Measurements from ENCODE around the gene SRP54.
"Not testable (repeated sequence)": the region's sequence is repeated elsewhere in the genome, so short reads cannot be mapped to it uniquely, and the experiment has no call there.

Gene SRP54

GRCh38 chr14:35032562-35032961 is 49.8 kb downstream of the SRP54 start:
- Histone ChIP-seq H3K4me2 (ENCODE audit: low read length) (no peak overlapping the region), H3K36me3 (ENCODE audit: insufficient read depth, low read length) (peaks cover 16% of the 10 kb centered on the region), H3K27me3 (ENCODE audit: control insufficient read depth, insufficient read depth, low read length) (no peaks in the 10 kb centered on the region), H3K9me3 (replicated peaks; ENCODE audit: low read length) (no peaks in the 10 kb centered on the region), H3K4me1 (ENCODE audit: control insufficient read depth, insufficient read depth, low read length) (no peaks in the 10 kb centered on the region), H3K4me3 (ENCODE audit: low read length) (no peak overlapping the region), H3K9ac (ENCODE audit: low read depth, low read length) (no peak overlapping the region)

- Histone ChIP-seq H3K36me3 (ENCODE audit: insufficient read depth, low read length) (peaks cover 9% of the 10 kb centered on the region), H3K4me2 (ENCODE audit: low read length) (no peak overlapping the region), H3K9ac (ENCODE audit: low read depth, low read length) (no peak overlapping the region), H3K4me3 (ENCODE audit: low read length) (no peak overlapping the region), H3K27me3 (ENCODE audit: control insufficient read depth, insufficient read depth, low read length) (no peaks in the 10 kb centered on the region), H3K4me1 (ENCODE audit: control insufficient read depth, insufficient read depth, low read length) (no peaks in the 10 kb centered on the region), H3K9me3 (replicated peaks; ENCODE audit: low read length) (no peaks in the 10 kb centered on the region)
Observed at GRCh38 chr14:35034440-35034833, 51.6 kb downstream of the SRP54 start.

- H3K9ac ChIP-seq (ENCODE audit: low read depth, low read length); H3K36me3 ChIP-seq (ENCODE audit: insufficient read depth, low read length); H3K4me1 ChIP-seq (ENCODE audit: control insufficient read depth, insufficient read depth, low read length); H3K4me3 ChIP-seq (ENCODE audit: low read length); H3K27me3 ChIP-seq (ENCODE audit: control insufficient read depth, insufficient read depth, low read length); H3K9me3 ChIP-seq (replicated peaks; ENCODE audit: low read length); H3K4me2 ChIP-seq (ENCODE audit: low read length): not testable (repeated sequence)
Observed at GRCh38 chr14:35034944-35035554, 52.3 kb downstream of the SRP54 start.

- not testable (repeated sequence) for H3K4me3 ChIP-seq (ENCODE audit: low read length); H3K9me3 ChIP-seq (replicated peaks; ENCODE audit: low read length); H3K4me2 ChIP-seq (ENCODE audit: low read length); H3K27me3 ChIP-seq (ENCODE audit: control insufficient read depth, insufficient read depth, low read length); H3K4me1 ChIP-seq (ENCODE audit: control insufficient read depth, insufficient read depth, low read length); H3K36me3 ChIP-seq (ENCODE audit: insufficient read depth, low read length); H3K9ac ChIP-seq (ENCODE audit: low read depth, low read length)
Observed at GRCh38 chr14:35038312-35038711, 55.5 kb downstream of the SRP54 start.

GRCh38 chr14:35042632-35043031 is 59.8 kb downstream of the SRP54 start:
- Histone ChIP-seq H3K4me1 (ENCODE audit: control insufficient read depth, insufficient read depth, low read length) (peaks cover 5% of the 10 kb centered on the region), H3K36me3 (ENCODE audit: insufficient read depth, low read length) (no peaks in the 10 kb centered on the region)

GRCh38 chr14:35043046-35043445 is 60.3 kb downstream of the SRP54 start:
- no peak overlapping the region for H3K4me2 ChIP-seq (ENCODE audit: low read length)
- no peaks in the 10 kb centered on the region for H3K27me3 ChIP-seq (ENCODE audit: control insufficient read depth, insufficient read depth, low read length)
- H3K9ac ChIP-seq (ENCODE audit: low read depth, low read length): no peak overlapping the region
- no peaks in the 10 kb centered on the region for H3K9me3 ChIP-seq (replicated peaks; ENCODE audit: low read length)
- H3K36me3 ChIP-seq (ENCODE audit: insufficient read depth, low read length): no peaks in the 10 kb centered on the region
- no peak overlapping the region for H3K4me3 ChIP-seq (ENCODE audit: low read length)
- H3K4me1 ChIP-seq (ENCODE audit: control insufficient read depth, insufficient read depth, low read length): peaks cover 9% of the 10 kb centered on the region

More at GRCh38 chr14:35042632-35043031, 59.8 kb downstream of the SRP54 start:
- no peak overlapping the region for H3K4me3 ChIP-seq (ENCODE audit: low read length)
- H3K27me3 ChIP-seq (ENCODE audit: control insufficient read depth, insufficient read depth, low read length): no peaks in the 10 kb centered on the region
- no peak overlapping the region for H3K4me2 ChIP-seq (ENCODE audit: low read length)
- no peaks in the 10 kb centered on the region for H3K9me3 ChIP-seq (replicated peaks; ENCODE audit: low read length)
- H3K9ac ChIP-seq (ENCODE audit: low read depth, low read length): no peak overlapping the region

- Histone ChIP-seq H3K4me2 (ENCODE audit: low read length) (peak overlapping the region; percentile 82), H3K4me1 (ENCODE audit: control insufficient read depth, insufficient read depth, low read length) (peaks cover 11% of the 10 kb centered on the region), H3K27me3 (ENCODE audit: control insufficient read depth, insufficient read depth, low read length) (no peaks in the 10 kb centered on the region), H3K36me3 (ENCODE audit: insufficient read depth, low read length) (no peaks in the 10 kb centered on the region), H3K4me3 (ENCODE audit: low read length) (peak overlapping the region; percentile 94), H3K9ac (ENCODE audit: low read depth, low read length) (peak overlapping the region; percentile 97), H3K9me3 (replicated peaks; ENCODE audit: low read length) (no peaks in the 10 kb centered on the region)
Observed at GRCh38 chr14:35044939-35045797, 62.4 kb downstream of the SRP54 start.

- Histone ChIP-seq H3K36me3 (ENCODE audit: insufficient read depth, low read length) (no peaks in the 10 kb centered on the region), H3K4me1 (ENCODE audit: control insufficient read depth, insufficient read depth, low read length) (peaks cover 16% of the 10 kb centered on the region), H3K9ac (ENCODE audit: low read depth, low read length) (peak overlapping the region; percentile 97), H3K4me3 (ENCODE audit: low read length) (peak overlapping the region; percentile 94), H3K4me2 (ENCODE audit: low read length) (peak overlapping the region; percentile 82), H3K27me3 (ENCODE audit: control insufficient read depth, insufficient read depth, low read length) (no peaks in the 10 kb centered on the region), H3K9me3 (replicated peaks; ENCODE audit: low read length) (no peaks in the 10 kb centered on the region)
Observed at GRCh38 chr14:35045798-35046047, 62.9 kb downstream of the SRP54 start.

- Histone ChIP-seq H3K4me1 (ENCODE audit: control insufficient read depth, insufficient read depth, low read length) (peaks cover 21% of the 10 kb centered on the region), H3K4me3 (ENCODE audit: low read length) (peak within 1 kb of the TSS; percentile 94), H3K4me2 (ENCODE audit: low read length) (peak within 1 kb of the TSS; percentile 82), H3K36me3 (ENCODE audit: insufficient read depth, low read length) (no peaks in the 10 kb centered on the region), H3K9ac (ENCODE audit: low read depth, low read length) (peak within 1 kb of the TSS; percentile 97), H3K9me3 (replicated peaks; ENCODE audit: low read length) (no peaks in the 10 kb centered on the region), H3K27me3 (ENCODE audit: control insufficient read depth, insufficient read depth, low read length) (no peaks in the 10 kb centered on the region)
Observed at GRCh38 chr14:35046048-35046750, 63.4 kb downstream of the SRP54 start, which contains the start of gene FAM177A1. TSS of gene FAM177A1 (plus strand) at chr14:35046272. CDS start at chr14:35046464, 192 bp downstream.

GRCh38 chr14:35046751-35047536 is 64.2 kb downstream of the SRP54 start:
- Histone ChIP-seq H3K9me3 (replicated peaks; ENCODE audit: low read length) (no peaks in the 10 kb centered on the region), H3K4me3 (ENCODE audit: low read length) (peak overlapping the region; percentile 94), H3K9ac (ENCODE audit: low read depth, low read length) (peak overlapping the region; percentile 97), H3K36me3 (ENCODE audit: insufficient read depth, low read length) (no peaks in the 10 kb centered on the region), H3K4me2 (ENCODE audit: low read length) (peak overlapping the region; percentile 82), H3K4me1 (ENCODE audit: control insufficient read depth, insufficient read depth, low read length) (peaks cover 27% of the 10 kb centered on the region), H3K27me3 (ENCODE audit: control insufficient read depth, insufficient read depth, low read length) (no peaks in the 10 kb centered on the region)

- Histone ChIP-seq H3K4me1 (ENCODE audit: control insufficient read depth, insufficient read depth, low read length) (peaks cover 31% of the 10 kb centered on the region), H3K4me3 (ENCODE audit: low read length) (no peak overlapping the region), H3K9ac (ENCODE audit: low read depth, low read length) (no peak overlapping the region), H3K4me2 (ENCODE audit: low read length) (peak overlapping the region; percentile 82), H3K36me3 (ENCODE audit: insufficient read depth, low read length) (peaks cover 2% of the 10 kb centered on the region), H3K9me3 (replicated peaks; ENCODE audit: low read length) (no peaks in the 10 kb centered on the region), H3K27me3 (ENCODE audit: control insufficient read depth, insufficient read depth, low read length) (no peaks in the 10 kb centered on the region)
Observed at GRCh38 chr14:35047976-35048513, 65.3 kb downstream of the SRP54 start.
